ENCODE measurements around the gene ARHGAP29. TPM values are rescaled to one million over a fixed set of nuclear protein-coding genes. Genes with fewer than 3 reads are reported as not detected.

Gene ARHGAP29
- total and polyA plus RNA-seq, 10 of the 15 experiments (the other 5 are each of a cell fraction or from before 2014, with no cell fraction given) = under 0.01 to 0.43 (median 0.10) TPM; not detected in 4

GRCh38 chr1:94286864-94287437 lies 49.6 kb upstream of the ARHGAP29 start:
- Histone ChIP-seq H3K9me3 (replicated peaks; ENCODE audit: control insufficient read depth, insufficient read depth, low read length) (no peaks in the 10 kb centered on the region), H3K9ac (ENCODE audit: control insufficient read depth, insufficient read depth, low read length) (no peak overlapping the region), H3K4me1 (ENCODE audit: control insufficient read depth, insufficient read depth, low read length) (peaks cover 4% of the 10 kb centered on the region; the same call in 1 of the 2 replicates), H3K36me3 (ENCODE audit: control insufficient read depth in 2 of 2, insufficient read depth in 2 of 2, low read length in 1 of 2) (no peaks in the 10 kb centered on the region), H3K27me3 (replicated peaks in 1 of 2; ENCODE audit: control insufficient read depth in 2 of 2, insufficient read depth in 2 of 2, low read length in 1 of 2) (no peaks in the 10 kb centered on the region; a peak in 1 of 4 replicates), H3K79me2 (ENCODE audit: control insufficient read depth, insufficient read depth, low read length) (no peaks in the 10 kb centered on the region), H3K27ac (ENCODE audit: control insufficient read depth, insufficient read depth) (no peak overlapping the region), H3K4me2 (ENCODE audit: control insufficient read depth, insufficient read depth) (no peak overlapping the region), H4K20me1 (ENCODE audit: control insufficient read depth, insufficient read depth) (no peaks in the 10 kb centered on the region), H3K4me3 (no peak overlapping the region), H2AFZ (ENCODE audit: control insufficient read depth, low read depth, low read length) (no peak overlapping the region)
- BruUV-seq (replicated peaks) = no TSS peak
- in situ Hi-C loops (cut with MboI) = no loop called here
- no peak for FAIRE-seq
- TF ChIP-seq CREB1 (IDR thresholded peaks at IDR 0.05; ENCODE audit: low read depth) (no peak), ELK1 (IDR thresholded peaks at IDR 0.05; ENCODE audit: low read depth, low read length) (no peak), RFX5 (IDR thresholded peaks at IDR 0.05; ENCODE audit: low read depth, low read length) (no peak), NRF1 (conservative IDR thresholded peaks at IDR 0.05; ENCODE audit: low read depth, low read length) (no peak), E4F1 (IDR thresholded peaks at IDR 0.05; ENCODE audit: borderline replicate concordance, partially characterized antibody) (no peak), GATAD2B (conservative IDR thresholded peaks at IDR 0.05; ENCODE audit: low read depth) (no peak), PAX5 (IDR thresholded peaks at IDR 0.05; ENCODE audit: borderline replicate concordance, low read depth, low read length) (no peak), NBN (IDR thresholded peaks at IDR 0.05) (no peak), DPF2 (IDR thresholded peaks at IDR 0.05) (no peak)
- SMC1A ChIA-PET (ENCODE audit: uncharacterized antibody, unreplicated experiment) = no interaction called here
- POLR2A ChIA-PET = no interaction called here
- DNase-seq (ENCODE audit: low read depth, low spot score) = no peak
- 69% methylated on average over 3 of the region's 3 CpGs for WGBS (ENCODE audit: insufficient coverage, insufficient replicate concordance, low lambda C conversion rate, missing lambda C conversion rate)
- intact Hi-C loops (cut with micrococcal nuclease; ENCODE audit: unreplicated experiment) = no loop called here
- CTCF ChIA-PET = interaction anchor here (0.6 kb wide), 1 partner anchor 14 kb away, joined by 3 read pairs; no protein-coding TSS in a partner anchor
- RAD21 ChIA-PET (ENCODE audit: unreplicated experiment) = no interaction called here
- ATAC-seq = no peak

Data from GM12878 (cell line).